K562 (cell line): ENCODE results near the gene RNF11. TPM values are rescaled to one million over a fixed set of nuclear protein-coding genes. Genes with fewer than 3 reads are reported as not detected.

Source experiments
- ATAC-seq: fragments of 200-7000 bp; cut with Tn5 transposase; 3 replicates; pipeline ENCODE4 v1.9.1; 2020; ENCODE audit warnings: moderate library complexity
- BruUV-seq: library from RNA; stranded (reverse); fragments of 400-500 nt; replicated peaks from 2 replicates; lab custom pipeline; 2021; lab: Mats Ljungman, UMichigan
- CTCF ChIA-PET: fragments of 300-600 bp; formaldehyde crosslinking; extraction: SDS; loops from one replicate; lab custom pipeline; 2021; ENCODE audit warnings: low intra/inter-chr PET ratio; lab: Yijun Ruan, JAX
- POLR2A ChIA-PET: fragments of 300-600, 350-650 bp; sonication (Branson Sonifier 250); formaldehyde crosslinking; extraction: SDS; loops from one replicate; lab custom pipeline; 2021; ENCODE audit warnings: antibody characterized with exemption, inconsistent platforms; lab: Yijun Ruan, JAX
- DNase-seq, 4 experiments: peaks; one replicate each; pipeline versions ENCODE4 v3.0.0 to v3.0.0-alpha.2; 2011 to 2018; ENCODE audit warnings: low spot score in 3 of 4, mixed read lengths in 3 of 4; ENCODE audit errors: extremely low read depth in 1 of 4
- FAIRE-seq: peaks from 2 replicates; lab custom pipeline; 2011; peaks lifted over from hg19 to GRCh38; lab: Jason Lieb, UNC
- H2AFZ ChIP-seq: 2 replicates; pipeline ENCODE4 v1.6.0; 2011; ENCODE audit warnings: low read depth, low read length, control low read depth, inconsistent platforms
- H3K27ac ChIP-seq: fragments of 200-600 bp; 3 replicates; pipeline ENCODE4 v1.8.0; 2011; ENCODE audit warnings: low read depth, mild to moderate bottlenecking, control low read depth, inconsistent platforms, low read length, moderate library complexity, mixed read lengths; ENCODE audit errors: extremely low read depth
- H3K27me3 ChIP-seq, 2 experiments: fragments of 300-600 bp in 1 of 2; 2 replicates in 1 of 2; 3 replicates in 1 of 2; pipeline versions ENCODE4 v1.6.0 to v1.8.0; 2011; ENCODE audit warnings: inconsistent platforms in 2 of 2, low read length in 2 of 2, mild to moderate bottlenecking in 1 of 2, mixed read lengths in 1 of 2, moderate library complexity in 1 of 2; ENCODE audit not compliant: control insufficient read depth in 2 of 2, insufficient read depth in 2 of 2
- H3K36me3 ChIP-seq: fragments of 300-600 bp; 3 replicates; pipeline ENCODE4 v1.8.0; 2011; ENCODE audit warnings: mild to moderate bottlenecking, low read length, inconsistent platforms; ENCODE audit not compliant: control insufficient read depth, insufficient read depth
- H3K4me1 ChIP-seq, 2 experiments: fragments of 200-600 bp in 1 of 2; replicated peaks in 1 of 2; 2 replicates in 1 of 2; 3 replicates in 1 of 2; pipeline versions ENCODE4 v1.5.1 to v1.8.0; 2011; ENCODE audit warnings: inconsistent platforms in 2 of 2, low read length in 2 of 2, mild to moderate bottlenecking in 1 of 2, mixed read lengths in 1 of 2, moderate library complexity in 1 of 2; ENCODE audit not compliant: control insufficient read depth in 2 of 2, insufficient read depth in 2 of 2
- H3K4me2 ChIP-seq: 2 replicates; pipeline ENCODE4 v1.6.1; 2011; ENCODE audit warnings: low read length, control low read depth, inconsistent platforms, mixed read lengths; ENCODE audit not compliant: insufficient read depth
- H3K4me3 ChIP-seq: fragments of 200-600 bp; sonication (generic), shearing (Covaris generic); 2 replicates; pipeline ENCODE4 v1.5.1; 2016; ENCODE audit warnings: control low read depth, inconsistent platforms
- H3K79me2 ChIP-seq: fragments of 200-600 bp; 3 replicates; pipeline ENCODE4 v1.8.0; 2011; ENCODE audit warnings: low read length, inconsistent platforms; ENCODE audit not compliant: control insufficient read depth, insufficient read depth
- H3K9ac ChIP-seq, 2 experiments: 2 replicates each; pipeline versions ENCODE4 v1.6.0 to v1.6.1; 2011; ENCODE audit warnings: low read depth in 2 of 2, low read length in 2 of 2, control low read depth in 1 of 2, inconsistent platforms in 1 of 2, mild to moderate bottlenecking in 1 of 2, mixed read lengths in 1 of 2; ENCODE audit not compliant: insufficient read depth in 1 of 2
- H3K9me1 ChIP-seq: one replicate; pipeline ENCODE4 v1.6.0; 2011; ENCODE audit warnings: inconsistent platforms, mild to moderate bottlenecking, low read length, moderate library complexity; ENCODE audit not compliant: control insufficient read depth, insufficient read depth
- H3K9me3 ChIP-seq: replicated peaks from 2 replicates; pipeline ENCODE4 v1.5.1; 2011; ENCODE audit warnings: low read depth, low read length, inconsistent platforms; ENCODE audit not compliant: control insufficient read depth, insufficient read depth
- H4K20me1 ChIP-seq: replicated peaks from 2 replicates; pipeline ENCODE4 v1.6.1; 2011; ENCODE audit warnings: low read length, inconsistent platforms, mixed read lengths; ENCODE audit not compliant: control insufficient read depth, insufficient read depth
- NCOR1 ChIP-seq: fragments of 450-650 bp; IDR thresholded peaks from 2 replicates; pipeline ENCODE4 v1.6.1; 2016; ENCODE audit warnings: mild to moderate bottlenecking, moderate library complexity
- NR2C1 ChIP-seq, 2 experiments: fragments of 450-650 bp; IDR thresholded peaks; 2 replicates each; pipeline ENCODE4 v1.6.1; 2017; ENCODE audit warnings: mild to moderate bottlenecking in 2 of 2, antibody characterized with exemption in 1 of 2, inconsistent platforms in 1 of 2, missing compliant biosample characterization in 1 of 2, missing genetic modification characterization in 1 of 2
- NR2C2 ChIP-seq, 2 experiments: fragments of 200-800 bp in 1 of 2; sonication (Bioruptor generic) in 1 of 2; sonication (generic) in 1 of 2; formaldehyde crosslinking in 1 of 2; IDR thresholded peaks; 2 replicates each; pipeline versions ENCODE4 v1.6.1 to v1.8.0; 2016 to 2022; ENCODE audit warnings: mild to moderate bottlenecking in 1 of 2, missing compliant biosample characterization in 1 of 2, missing genetic modification characterization in 1 of 2, missing genetic modification reagents in 1 of 2
- PML ChIP-seq: IDR thresholded peaks from 2 replicates; pipeline ENCODE4 v1.6.1; 2012; ENCODE audit warnings: low read length, inconsistent platforms
- PTTG1 ChIP-seq: fragments of 450-650 bp; IDR thresholded peaks from 2 replicates; pipeline ENCODE4 v1.6.1; 2016; ENCODE audit warnings: low read depth, mild to moderate bottlenecking, missing genetic modification characterization, missing compliant biosample characterization
- RBM15 ChIP-seq: fragments of 200-400 bp; formaldehyde crosslinking; IDR thresholded peaks from 2 replicates; pipeline ENCODE4 v1.6.1; 2018; ENCODE audit warnings: mild to moderate bottlenecking, low read length, moderate library complexity; ENCODE audit not compliant: insufficient read depth
- ZNF583 ChIP-seq: fragments of 250-450 bp; sonication (Bioruptor Pico); IDR thresholded peaks from 2 replicates; pipeline ENCODE4 v1.4.0; 2020
- WGBS: fragments of 100-300 bp; shearing (Covaris generic); methylation state at CpG from one replicate; pipeline ENCODE4 v1.1.6; 2016; ENCODE audit warnings: low coverage, mixed read lengths; ENCODE audit not compliant: insufficient coverage; ENCODE audit errors: missing lambda C conversion rate; 5-methylcytosine and 5-hydroxymethylcytosine counted together
- in situ Hi-C: fragments of 300-500 bp; cut with MboI; formaldehyde crosslinking; loops from 4 replicates; pipeline ENCODE4 v1.15.0; 2018; ENCODE audit warnings: inconsistent platforms, mixed read lengths
- intact Hi-C: fragments of 100-400 bp; cut with micrococcal nuclease; formaldehyde crosslinking; loops from 2 replicates; pipeline ENCODE4 v1.14.2; 2022
- polyA plus RNA-seq, 8 experiments: library from polyadenylated mRNA; depleted of rRNA in 4 of 8; stranded (reverse) in 5 of 8; unstranded in 3 of 8; fragments of >200 nt; fragmentation: Nextera tagmentation in 2 of 8; fragmentation: Illumina TruSeq in 1 of 8; extraction: Ambion mirVana in 2 of 8; extraction: Trizol in 1 of 8; gene quantifications; 2 replicates each; pipeline versions ENCODE4 v1.2.1 to v1.2.3, GENCODE V29; 2011 to 2014; ENCODE audit warnings: inconsistent platforms in 1 of 8, missing spikeins in 1 of 8
- total RNA-seq, 7 experiments: library from RNA; depleted of rRNA in 6 of 7; stranded (reverse); fragments of >200 nt in 6 of 7; fragmentation: Illumina TruSeq in 2 of 7; extraction: Trizol in 2 of 7; gene quantifications; 2 replicates each; pipeline versions ENCODE4 v1.2.1 to v1.2.3, GENCODE V29; 2011 to 2021; ENCODE audit warnings: low replicate concordance in 1 of 7
- TF ChIP-seq, protein P1 (sequence below): fragments of 450-650 bp; IDR thresholded peaks from 2 replicates; pipeline ENCODE4 v1.6.1; 2016; ENCODE audit warnings: borderline replicate concordance

RNF11 gene
- total and polyA plus RNA-seq, 9 of the 15 experiments (the other 6 are each of a cell fraction or from before 2014, with no cell fraction given): 5.7 to 34.3 (median 23.1) TPM

DNA sequence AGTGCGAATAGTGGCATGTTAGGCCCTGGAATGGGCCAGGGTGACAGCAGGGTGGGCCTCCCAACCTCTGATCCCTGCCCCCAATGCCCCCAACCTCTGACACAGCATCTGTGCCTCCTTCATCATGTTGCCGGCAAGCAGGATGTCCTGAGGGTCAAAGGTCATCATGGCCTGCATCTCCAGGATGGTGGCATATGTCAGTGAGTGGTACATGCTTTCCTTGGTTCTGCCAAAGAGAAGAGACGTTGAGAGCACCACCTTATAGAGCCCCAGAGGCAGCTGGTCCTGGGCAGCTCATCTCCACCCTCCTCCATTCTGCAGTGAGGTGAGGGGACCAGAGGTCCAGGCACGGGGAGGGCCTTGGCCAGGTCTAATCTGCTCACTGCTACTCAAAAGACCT, 76.6 kb downstream of the RNF11 start:
- Histone ChIP-seq H3K9ac (no peak overlapping the region), H3K9me1 (no peaks in the 10 kb centered on the region), H3K4me3 (no peak overlapping the region), H3K27ac (no peak overlapping the region), H4K20me1 (no peaks in the 10 kb centered on the region), H3K36me3 (no peaks in the 10 kb centered on the region), H3K4me1 (peaks cover 12 to 19% of the 10 kb centered on the region in 2 experiments; a peak in 4 of 5 replicates), H3K4me2 (no peak overlapping the region), H2AFZ (no peak overlapping the region), H3K9me3 (no peaks in the 10 kb centered on the region; the same call in 1 of the 2 replicates), H3K79me2 (no peaks in the 10 kb centered on the region), H3K27me3 (no peaks in the 10 kb centered on the region)
- no peak for FAIRE-seq
- TF ChIP-seq ZNF583 (CRISPR knock-in tag) (no peak), NR2C1 (IDR thresholded peaks at IDR 0.05) (peak; percentile 79), NR2C1 (tag; IDR thresholded peaks at IDR 0.05) (peak; percentile 84), PML (no peak), RBM15 (no peak), PTTG1 (tag) (no peak), NCOR1 (no peak), NR2C2 (CRISPR knock-in tag; IDR thresholded peaks at IDR 0.05) (peak; percentile 72; the same call in 1 of the 2 replicates), NR2C2 (tag; IDR thresholded peaks at IDR 0.05) (peak; percentile 58; the same call in 1 of the 2 replicates)
- TF ChIP-seq, protein P1, sequence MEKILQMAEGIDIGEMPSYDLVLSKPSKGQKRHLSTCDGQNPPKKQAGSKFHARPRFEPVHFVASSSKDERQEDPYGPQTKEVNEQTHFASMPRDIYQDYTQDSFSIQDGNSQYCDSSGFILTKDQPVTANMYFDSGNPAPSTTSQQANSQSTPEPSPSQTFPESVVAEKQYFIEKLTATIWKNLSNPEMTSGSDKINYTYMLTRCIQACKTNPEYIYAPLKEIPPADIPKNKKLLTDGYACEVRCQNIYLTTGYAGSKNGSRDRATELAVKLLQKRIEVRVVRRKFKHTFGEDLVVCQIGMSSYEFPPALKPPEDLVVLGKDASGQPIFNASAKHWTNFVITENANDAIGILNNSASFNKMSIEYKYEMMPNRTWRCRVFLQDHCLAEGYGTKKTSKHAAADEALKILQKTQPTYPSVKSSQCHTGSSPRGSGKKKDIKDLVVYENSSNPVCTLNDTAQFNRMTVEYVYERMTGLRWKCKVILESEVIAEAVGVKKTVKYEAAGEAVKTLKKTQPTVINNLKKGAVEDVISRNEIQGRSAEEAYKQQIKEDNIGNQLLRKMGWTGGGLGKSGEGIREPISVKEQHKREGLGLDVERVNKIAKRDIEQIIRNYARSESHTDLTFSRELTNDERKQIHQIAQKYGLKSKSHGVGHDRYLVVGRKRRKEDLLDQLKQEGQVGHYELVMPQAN: no peak
- CTCF ChIA-PET: no interaction called here
- POLR2A ChIA-PET: interaction anchor here (0.9 kb wide), 1 partner anchor 472 kb away, joined by 3 read pairs; no protein-coding TSS in a partner anchor
- intact Hi-C loops: no loop called here
- 49% methylated on average over 4 of the region's 4 CpGs for WGBS
- ATAC-seq: no peak
- in situ Hi-C loops: no loop called here
- no peak for DNase-seq
- BruUV-seq: no TSS peak
